IPS-NIHi11 (cell line): ENCODE results near the gene CCDC159.

Experiments
- DNase-seq: peaks from one replicate; pipeline ENCODE4 v3.0.0; 2012; ENCODE audit warnings: mixed read lengths, low spot score

Gene CCDC159

DNA sequence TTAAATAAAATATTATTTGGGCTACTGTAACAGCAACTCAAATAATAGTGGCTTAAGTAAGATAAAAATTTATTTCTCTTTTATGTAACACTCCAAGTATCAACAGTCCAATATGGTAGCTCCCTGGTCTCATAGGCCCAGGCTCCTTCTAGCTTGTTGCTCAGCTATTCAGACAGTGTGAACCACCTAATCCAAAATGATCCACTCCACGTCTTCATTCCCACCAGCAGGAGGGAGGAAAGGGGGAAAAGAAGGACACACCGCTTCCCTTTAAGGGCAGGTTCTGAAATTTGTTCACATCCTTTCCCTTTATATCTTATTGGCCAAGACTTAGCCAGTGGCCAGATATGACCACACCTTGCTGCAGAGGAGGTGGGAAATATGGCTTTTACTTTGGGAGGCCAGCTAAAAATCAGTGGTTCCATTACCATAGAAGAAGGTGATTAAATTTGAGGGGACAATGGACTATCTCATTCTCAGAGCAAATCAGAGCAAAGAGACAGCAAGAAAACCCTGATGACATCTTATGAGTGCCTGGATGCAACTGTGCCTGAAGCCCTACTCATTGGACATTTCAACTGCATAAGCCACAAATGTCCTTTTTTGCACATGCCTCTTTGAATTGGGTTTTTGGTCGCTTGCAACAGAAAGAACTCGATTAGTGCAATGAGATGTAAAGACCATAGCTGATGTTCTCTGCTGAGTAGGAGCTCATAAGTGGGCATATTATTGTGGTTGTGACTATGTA lies 44.8 kb downstream of the CCDC159 start:
- DNase-seq = no peak

DNA sequence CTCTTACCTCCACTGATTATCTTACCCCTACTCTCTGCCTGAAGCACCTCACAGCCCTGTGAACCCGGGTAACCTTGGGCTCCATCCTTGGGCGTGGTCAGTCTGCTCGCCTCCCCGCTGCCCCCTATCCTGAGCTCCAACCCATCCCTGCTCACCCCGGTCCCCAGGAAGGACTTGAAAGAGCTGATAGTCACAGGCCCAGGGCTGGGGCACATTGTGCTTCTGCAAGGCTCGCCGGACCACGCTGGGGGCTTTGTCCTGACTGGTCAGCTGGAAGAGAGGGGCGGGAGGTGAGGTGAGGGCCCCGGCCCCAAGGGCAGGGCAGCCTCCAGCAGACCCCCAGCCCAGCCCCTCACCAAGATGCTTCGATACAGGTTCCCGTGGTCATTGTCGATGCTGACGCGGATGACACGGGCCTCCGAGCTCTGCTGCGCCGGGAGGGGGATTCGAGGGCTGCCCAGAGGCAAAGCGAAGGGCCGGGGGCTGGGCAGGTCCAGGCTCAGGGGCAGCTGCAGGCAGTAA lies 50.8 kb downstream of the CCDC159 start:
- DNase-seq = no peak

DNA sequence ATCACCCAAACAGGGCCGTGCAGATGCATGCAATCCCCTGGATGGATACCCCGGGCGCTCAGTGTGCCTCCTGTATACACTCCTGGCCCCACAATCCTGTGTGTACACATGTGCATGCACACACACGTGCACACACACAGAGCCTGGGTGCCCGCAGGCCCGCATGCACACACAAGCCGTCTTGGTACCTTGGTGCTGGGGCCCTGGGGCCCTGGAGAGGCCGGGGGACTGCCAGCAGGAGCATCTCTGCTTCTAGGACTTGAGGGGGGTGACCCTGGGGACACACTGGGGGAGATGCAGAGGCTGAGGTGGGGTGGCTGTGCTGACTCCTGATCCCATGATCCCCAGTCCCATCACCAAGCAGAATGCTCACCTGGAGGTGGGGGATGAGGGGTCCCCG lies 53.3 kb downstream of the CCDC159 start:
- no peak for DNase-seq

DNA sequence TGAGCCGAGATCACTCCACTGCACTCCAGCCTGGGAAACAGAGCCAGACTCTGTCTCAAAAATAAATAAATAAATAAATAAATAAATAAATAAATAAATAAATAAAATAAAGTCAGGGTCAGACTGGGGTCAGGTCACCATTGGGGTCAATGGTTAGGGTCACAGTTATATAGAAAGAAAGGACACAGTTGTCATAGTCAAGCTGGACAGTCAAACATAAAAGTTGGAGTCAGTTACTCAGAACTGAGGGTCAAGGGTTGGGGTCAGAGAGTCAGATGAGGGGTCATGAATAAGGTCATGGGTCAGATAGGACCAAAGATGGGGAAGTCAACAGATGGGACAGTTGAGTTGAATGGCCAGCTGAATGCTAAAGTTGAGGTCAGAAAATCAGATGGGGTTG lies 54.5 kb downstream of the CCDC159 start:
- DNase-seq = no peak

DNA sequence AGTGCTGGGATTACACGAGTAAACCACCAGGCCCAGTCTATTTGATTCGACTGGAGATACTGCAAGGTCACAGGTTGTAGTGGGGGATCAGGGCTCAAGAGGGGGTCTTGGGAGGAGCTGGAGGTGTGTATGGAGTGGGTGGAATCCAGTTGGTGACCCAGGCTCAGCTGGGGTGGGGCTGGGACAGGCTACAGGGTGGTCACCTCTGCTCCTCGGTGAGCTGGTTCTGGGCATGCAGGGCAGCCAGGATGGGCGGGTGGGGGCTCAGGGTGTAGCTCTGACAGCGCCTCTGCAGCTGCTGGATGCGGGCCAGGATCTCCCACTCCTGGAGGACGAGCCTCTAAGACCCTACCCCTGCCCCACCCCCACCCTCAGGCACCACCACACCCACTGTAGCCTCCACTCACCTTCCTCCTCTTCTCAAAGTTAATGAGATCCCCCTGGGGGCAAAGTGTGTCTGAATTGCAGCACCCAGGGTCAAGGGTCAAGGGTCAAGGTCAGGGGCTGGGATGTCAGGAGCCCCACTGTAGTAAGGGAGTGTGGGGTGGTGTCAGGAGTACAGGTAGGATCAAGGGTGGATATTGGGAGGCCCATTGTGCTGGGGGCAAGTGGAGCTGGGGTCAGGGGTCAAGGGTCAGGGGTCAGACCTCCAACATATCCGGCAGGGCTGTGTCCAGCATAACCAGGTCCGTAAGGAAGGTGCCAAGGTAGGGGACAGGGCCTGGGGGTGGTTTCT lies 55.7 kb downstream of the CCDC159 start:
- no peak for DNase-seq
